HG02763 (cell line): ENCODE data around the gene C4orf36.

Experiments
- ATAC-seq: cut with Tn5 transposase; IDR thresholded peaks from one replicate; pipeline ENCODE4 v1.9.1; 2021; ENCODE audit warnings: mild to moderate bottlenecking, moderate library complexity; ENCODE audit not compliant: unreplicated experiment

C4orf36 gene

GRCh38 chr4:86891762-86892635 is at the start of gene C4orf36:
Gene C4orf36 (minus strand): TSS chr4:86892422. CDS start chr4:86891520, 902 bp downstream.
- ATAC-seq: peak; percentile 39

- no peak for ATAC-seq
Measured at GRCh38 chr4:86940920-86941460, 48.8 kb upstream of the C4orf36 start.

GRCh38 chr4:86939729-86940575 is 47.7 kb upstream of the C4orf36 start:
- ATAC-seq: peak; percentile 59

GRCh38 chr4:86938771-86939520 is 46.7 kb upstream of the C4orf36 start:
- ATAC-seq: no peak

- peak; percentile 25 for ATAC-seq
Measured at GRCh38 chr4:86935853-86936733, 43.9 kb upstream of the C4orf36 start.

GRCh38 chr4:86935566-86935852 is 43.3 kb upstream of the C4orf36 start:
- no peak for ATAC-seq

GRCh38 chr4:86934771-86935565 is 42.7 kb upstream of the C4orf36 start, which contains the start of gene AFF1:
Gene AFF1 (plus strand): TSS chr4:86935011. CDS start chr4:86948534, 13,523 bp downstream.
- peak; percentile 46 for ATAC-seq

GRCh38 chr4:86934147-86934770 is 42.0 kb upstream of the C4orf36 start:
- no peak for ATAC-seq

- no peak for ATAC-seq
Measured at GRCh38 chr4:86928400-86929255, 36.4 kb upstream of the C4orf36 start.

- no peak for ATAC-seq
Measured at GRCh38 chr4:86927843-86928395, 35.7 kb upstream of the C4orf36 start.

GRCh38 chr4:86926435-86927086 is 34.3 kb upstream of the C4orf36 start:
- ATAC-seq: no peak

- no peak for ATAC-seq
Measured at GRCh38 chr4:86924811-86925210, 32.6 kb upstream of the C4orf36 start.

- ATAC-seq: no peak
Measured at GRCh38 chr4:86921608-86922252, 29.5 kb upstream of the C4orf36 start.

GRCh38 chr4:86919561-86920223 is 27.5 kb upstream of the C4orf36 start:
- no peak for ATAC-seq

- no peak for ATAC-seq
Measured at GRCh38 chr4:86918539-86919072, 26.4 kb upstream of the C4orf36 start.
